Endothelial cell of hepatic sinusoid (primary cell): ENCODE measurements around the gene CRIM1.

ENCODE experiments used
- in situ Hi-C: cut with HindIII; loops from 2 replicates; pipeline ENCODE4 v1.10.0; 2017; ENCODE audit warnings: low sequenced_read_pairs

Gene CRIM1

DNA sequence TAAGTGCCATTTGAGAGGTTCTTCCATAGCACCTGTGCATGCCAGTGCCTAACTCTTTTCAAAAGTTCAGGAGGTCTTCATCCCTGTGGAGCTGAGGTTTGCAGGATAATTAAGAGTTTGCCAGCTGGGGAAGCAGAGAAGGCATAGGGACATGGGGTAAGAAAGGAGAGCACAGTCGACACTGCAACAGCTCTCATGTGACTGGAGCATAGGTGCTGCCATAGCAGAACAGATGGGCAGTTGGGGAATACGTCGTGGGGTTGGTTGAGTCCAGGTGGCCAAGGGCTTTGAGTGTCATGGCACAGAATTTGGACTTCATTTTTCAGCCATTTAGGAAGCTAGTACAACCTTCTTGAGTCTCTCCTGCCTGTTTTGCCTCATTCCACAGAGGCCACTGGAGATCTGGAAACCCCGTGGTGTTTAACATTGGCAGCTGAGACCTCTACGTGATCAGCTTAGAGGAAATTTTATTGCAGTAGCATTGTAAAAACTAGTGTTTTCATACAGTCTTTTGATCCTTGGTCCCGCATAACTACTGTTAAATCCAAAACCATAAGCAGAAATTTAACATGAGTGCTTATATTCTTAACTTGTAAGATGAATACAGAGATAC, 65.1 kb downstream of the CRIM1 start:
- in situ Hi-C loops, result no loop called here

DNA sequence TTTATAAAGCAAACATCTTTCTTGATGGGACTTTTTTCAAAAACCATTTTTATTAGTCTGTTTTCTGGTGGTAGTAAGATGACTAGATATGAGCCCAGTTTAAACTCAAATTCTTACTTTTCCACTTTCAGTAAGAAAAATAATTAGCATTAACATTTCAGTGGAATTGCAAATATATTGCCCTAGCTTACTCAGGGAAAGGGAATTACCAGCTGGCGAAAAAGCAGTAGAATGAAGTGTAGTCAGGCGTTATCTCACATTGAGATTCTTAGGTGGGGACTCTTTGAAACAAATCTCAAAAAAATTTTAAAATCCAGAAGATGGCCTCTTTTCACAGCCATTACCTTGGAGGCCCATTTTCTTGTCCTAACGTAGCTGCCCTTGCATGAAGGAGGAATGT, 65.8 kb downstream of the CRIM1 start:
- in situ Hi-C loops, result no loop called here

DNA sequence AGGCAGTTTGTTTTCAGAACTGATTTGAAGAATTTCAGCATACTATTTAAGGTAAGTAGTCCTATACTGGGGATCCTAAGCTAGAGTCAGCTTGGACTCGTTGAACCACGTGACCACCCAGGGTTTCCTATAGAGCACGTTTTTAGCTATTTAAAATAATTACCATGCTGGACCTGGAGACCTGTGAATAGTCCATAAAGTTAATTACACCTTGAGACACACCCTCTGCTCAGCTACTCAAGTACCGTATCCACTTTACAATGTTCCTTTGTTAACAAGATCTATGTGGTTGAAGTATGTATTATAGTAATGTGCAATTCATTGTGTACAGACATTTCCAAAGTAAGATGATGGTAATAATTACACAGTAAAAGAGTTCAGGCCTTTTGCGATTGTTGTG, 67.6 kb downstream of the CRIM1 start:
- in situ Hi-C loops, result no loop called here

DNA sequence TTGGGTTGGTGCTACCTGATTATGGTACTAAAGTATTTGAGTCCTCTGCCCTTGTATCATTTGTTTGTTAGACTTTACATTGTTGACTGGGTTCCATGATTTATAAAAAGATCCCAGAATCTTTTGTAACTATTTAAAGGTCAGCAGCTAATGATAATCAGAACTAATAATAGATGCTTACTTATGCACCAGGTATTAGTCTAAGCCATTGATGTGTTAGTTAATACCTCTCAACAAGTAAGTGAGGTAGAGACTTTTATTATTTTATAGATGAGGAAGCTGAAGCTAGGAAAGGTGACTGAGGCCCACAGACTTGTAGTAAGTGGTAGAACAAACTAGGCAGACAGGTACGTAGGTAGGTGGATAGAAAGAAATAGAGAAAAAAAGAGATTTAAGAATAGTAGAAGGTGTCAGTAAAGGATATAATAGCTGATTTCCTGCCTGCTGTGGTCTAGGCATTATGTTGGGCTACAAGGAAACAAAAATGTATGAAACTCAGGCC, 68.1 kb downstream of the CRIM1 start:
- in situ Hi-C loops, result no loop called here

DNA sequence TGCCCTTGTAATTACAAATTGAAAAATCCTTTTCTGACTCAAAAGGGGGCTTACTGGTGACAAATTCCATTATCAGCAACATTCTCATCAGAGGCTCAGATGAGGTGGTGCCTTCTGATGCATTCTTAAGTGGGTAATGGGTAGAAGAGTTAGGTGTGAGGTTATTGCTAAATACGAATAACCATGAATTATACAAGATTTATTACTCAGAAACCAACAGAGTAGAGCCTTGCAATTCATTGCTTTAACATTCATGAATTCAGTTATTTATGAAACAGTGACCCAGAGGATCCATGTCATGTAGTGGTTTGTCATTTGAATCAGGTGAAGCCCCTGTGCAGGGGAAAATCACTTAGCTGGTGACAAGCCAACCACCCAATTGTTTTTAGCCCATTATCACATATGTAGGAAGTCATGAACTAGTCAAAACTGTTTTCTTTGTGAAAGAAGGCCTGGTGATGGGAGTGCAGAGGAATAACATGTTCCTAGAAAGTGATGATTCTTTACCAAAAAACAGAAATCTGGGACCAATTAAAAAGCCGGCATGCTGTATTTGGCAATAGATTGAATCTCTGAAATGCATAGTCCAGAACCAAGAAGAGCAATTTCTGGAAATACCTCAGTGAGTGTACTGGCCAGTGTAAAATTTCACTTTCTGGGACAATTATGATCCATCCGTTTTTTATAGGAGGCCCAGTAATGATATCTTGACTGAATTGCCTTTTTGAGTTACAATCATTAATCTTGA, 70.2 kb downstream of the CRIM1 start:
- in situ Hi-C loops, result no loop called here

DNA sequence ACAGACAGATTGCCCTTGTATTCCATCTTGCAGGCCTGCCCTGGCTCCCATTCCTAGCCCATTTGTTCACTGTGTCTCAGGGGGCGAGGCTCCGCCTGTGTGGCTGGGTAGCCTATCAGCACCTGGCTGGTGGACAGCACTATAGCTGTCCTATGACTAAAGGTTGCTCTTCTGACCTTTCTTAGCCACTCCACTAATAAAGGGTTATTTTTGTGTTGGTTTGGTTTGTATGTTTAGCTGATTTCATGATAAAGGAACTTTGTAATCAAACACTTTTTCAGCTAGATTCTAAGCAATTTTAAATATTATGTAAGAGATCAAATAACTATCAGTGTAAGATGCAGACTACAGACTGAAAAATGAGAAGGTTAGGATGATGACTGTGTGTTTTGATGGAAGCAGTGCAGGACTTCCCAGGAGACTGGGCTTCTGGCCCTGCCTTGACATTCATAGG, 72.2 kb downstream of the CRIM1 start:
- in situ Hi-C loops, result no loop called here

DNA sequence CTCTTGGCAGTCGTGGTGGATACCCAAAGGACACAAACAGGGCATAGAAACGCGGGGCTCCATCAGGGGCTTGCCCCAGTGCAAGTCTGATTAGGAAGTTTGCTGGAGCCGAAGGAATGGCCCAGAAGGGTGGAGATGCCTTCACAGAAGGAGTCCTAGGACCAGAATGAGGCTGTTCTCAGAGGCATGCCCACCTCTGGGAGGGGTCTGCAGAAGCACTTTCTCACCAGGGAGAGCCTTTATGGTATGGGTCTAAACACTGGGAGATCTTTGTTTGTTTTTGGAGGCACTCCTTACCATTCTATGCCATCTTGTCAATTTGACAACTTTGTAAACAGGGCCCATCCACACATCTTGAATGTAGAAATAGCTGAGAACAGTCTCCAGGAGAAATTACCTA, 75.0 kb downstream of the CRIM1 start:
- in situ Hi-C loops, result no loop called here

DNA sequence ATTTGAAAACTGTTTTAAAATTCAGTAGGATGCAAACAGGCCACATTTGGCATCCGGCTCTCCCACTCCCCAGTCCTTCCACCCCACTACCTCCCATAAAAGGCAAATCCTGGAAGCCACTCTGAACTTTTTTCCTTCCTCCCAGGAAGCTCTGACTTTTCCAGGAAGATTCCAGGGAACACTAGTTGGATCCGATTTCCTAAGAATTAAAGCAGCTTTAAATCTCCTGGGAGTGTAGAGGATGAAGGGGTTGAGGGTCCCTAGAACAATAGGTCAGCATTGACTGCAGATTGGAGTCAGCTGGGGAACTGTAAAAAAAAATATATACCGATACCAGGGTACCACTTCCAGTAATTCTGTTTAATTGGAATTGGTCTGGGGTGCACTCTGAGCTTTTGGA, 76.9 kb downstream of the CRIM1 start:
- in situ Hi-C loops, result no loop called here

DNA sequence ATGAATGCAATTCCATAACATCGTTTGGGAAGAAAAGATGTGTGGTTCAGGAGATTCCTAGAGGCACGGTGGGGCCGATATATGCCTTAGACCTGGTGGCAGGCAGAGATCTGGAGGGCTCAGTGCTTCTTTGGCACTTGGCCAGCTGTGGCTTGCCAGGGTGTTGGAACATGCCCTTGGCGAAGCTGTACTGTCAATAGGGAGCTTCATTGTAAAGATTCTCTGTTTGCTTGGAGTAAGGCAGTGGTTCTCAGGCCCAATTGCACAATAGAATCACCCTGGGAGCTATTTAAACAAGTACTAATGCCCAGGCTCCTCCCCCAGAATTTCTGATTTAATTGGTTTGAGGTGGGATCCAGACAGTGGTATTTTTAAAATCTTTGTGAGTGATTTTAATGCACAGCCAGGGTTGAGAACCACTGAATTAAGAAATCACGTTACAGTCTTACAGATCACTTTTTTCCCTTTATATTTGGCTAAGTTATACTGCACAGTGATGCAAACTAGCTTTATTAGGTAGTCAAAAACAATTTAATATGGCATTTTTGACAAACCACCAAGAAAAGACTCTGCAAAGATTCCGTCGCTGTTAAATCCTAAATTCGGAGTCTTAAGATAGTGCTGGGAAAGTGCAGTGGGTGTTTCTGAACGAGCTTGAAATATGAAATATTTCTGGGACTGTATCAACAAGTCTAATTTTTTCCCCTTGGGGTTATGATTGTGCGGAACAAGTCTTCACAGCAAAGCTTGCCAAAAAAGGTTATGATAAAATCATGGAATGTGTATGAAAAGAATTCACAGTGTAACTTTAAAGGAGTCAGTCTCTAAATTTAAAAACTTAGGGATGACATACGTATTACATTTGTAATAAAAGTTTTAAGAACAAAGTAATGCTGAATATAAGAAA, 78.0 kb downstream of the CRIM1 start:
- in situ Hi-C loops, result no loop called here

DNA sequence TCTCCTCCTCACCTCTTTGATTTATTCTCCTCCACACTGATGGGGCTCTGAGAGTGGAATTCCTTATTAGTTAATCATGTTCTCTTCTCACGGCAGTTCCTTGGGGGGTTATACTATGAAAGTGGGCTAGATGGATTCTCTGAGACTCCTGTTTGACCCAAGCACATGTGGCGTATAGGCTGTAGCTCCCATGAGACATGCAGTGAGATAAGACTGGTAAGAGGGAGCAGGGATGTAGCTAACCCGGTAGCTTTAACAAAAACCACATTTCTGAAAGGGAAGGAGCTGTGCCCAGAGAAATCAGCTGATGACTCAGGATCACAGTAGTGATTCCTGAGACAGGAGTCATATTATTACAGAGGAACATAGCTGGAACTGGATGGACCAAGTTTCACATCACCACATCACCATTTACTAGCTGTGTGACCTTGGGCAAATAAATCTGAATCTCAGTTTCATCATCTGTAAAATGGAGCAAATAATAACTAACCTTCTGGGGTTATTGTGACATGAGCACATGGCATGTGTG, 82.9 kb downstream of the CRIM1 start:
- in situ Hi-C loops, result no loop called here

DNA sequence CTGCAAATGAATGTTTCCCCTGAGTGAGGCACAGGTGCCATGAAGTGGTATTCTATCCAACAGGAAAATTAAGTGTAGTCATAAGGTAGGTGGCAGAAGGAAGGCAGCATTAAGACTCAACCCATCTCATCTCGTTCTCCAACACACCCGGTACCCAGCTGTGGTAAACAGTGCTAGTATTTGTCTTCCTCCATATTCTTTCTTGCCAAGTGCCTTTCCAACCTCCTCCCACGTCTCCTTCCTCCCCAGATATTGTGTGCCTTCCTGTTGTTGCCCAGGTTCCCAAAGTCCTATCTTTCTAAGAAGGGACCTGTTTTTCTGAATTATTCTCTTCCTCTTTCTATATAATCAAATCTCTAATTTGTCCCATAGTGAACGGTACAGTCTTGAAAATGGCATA, 83.5 kb downstream of the CRIM1 start:
- in situ Hi-C loops, result no loop called here

DNA sequence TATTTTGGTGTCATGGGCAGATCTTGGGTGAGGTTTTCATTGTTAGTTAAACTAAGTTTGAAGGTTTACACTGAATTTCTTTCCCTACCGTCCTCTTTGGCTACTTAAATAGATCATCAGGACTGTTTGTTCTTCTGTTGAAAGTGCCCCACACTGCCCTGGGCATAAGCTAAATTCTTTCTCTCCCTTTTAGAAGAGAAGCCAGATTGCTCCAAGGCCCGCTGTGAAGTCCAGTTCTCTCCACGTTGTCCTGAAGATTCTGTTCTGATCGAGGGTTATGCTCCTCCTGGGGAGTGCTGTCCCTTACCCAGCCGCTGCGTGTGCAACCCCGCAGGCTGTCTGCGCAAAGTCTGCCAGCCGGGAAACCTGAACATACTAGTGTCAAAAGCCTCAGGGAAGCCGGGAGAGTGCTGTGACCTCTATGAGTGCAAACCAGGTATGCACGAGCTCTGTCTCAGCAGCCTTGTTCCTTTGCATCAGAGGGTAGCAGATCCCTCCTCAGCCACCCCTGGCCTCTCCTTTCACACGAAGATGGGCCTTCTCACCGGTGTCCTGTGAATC, 85.6 kb downstream of the CRIM1 start:
- in situ Hi-C loops, result no loop called here

DNA sequence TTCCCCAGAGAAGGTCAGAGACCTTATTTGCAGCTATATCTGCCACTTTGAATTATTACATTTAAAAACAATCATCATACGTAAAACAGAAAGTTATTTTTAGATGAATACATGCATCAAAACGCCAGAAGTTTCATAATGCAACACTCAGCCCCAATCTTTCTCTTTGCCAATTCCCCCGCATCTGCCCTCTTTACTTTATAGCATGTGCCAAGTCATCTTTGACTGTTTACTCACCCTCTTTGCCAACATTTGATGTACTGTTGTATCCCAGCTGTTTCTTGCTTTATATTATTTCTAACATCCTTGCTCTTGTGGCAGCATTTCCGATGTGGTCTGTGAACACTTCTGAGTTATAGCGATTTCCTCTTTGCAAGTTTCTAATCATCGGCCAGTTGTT, 86.2 kb downstream of the CRIM1 start:
- in situ Hi-C loops, result no loop called here

DNA sequence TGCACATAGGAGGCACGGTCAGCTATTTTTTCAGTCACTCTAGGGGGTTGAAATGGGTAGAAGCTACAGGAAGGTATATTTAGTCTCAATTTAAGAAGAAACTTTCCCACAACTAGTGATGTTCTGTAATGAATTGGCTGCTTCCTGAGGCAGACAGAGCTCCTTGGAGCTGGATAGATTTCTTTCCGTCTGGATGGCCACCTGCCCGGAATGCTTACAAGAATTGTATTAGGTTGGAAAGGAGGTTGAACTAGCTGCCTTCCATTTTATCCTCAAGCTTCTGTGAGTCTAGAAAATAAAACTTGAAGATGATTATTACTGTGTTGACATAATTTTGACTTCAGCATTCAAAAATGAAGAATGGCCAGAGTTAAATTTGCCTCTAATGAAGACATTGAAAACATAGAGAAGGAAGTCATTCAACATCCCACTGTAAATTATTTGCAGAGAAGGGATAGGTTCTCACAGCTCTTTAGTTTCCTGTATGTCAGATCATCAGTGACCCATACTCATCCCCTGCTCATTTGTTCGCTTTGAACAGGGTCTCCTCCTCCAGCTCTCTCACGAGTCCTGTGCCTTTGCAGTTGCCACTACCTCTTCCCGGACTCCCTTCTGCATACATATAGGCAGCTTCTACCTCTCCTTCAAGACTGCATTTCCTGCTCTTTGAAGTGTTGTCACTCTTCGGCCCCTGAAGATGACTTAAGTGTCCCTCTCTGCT, 88.8 kb downstream of the CRIM1 start:
- in situ Hi-C loops, result no loop called here

DNA sequence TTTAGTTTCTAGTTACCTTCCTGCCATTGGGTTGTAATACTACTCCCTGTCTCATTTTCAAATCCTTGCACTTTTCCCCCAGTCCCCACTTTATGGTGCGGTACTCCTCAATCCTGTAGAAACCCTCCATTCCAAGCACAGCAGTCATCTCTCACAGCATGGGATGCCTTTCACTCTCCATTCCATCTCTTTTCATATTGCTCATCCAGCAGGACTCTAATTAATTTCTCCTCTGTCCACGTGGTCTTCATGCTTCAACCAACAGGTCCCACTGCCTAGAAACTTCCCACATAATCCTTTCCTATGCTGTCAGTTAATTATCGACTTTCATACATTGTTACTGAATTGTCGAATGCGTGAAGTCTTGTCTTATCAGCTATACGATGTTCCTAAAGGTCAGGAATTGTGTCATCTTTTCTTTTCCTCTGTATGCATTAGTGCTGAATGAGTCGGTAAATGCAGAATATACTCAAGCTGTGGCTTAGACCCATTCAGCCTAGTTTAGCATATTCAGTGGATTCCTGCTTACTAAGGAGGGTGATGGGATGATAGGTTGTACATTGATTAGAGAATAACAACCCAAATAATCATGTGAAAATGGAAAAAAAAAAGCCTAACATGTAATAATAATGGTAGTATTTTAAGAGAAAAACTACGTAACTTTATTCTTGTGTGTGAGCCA, 89.7 kb downstream of the CRIM1 start:
- in situ Hi-C loops, result no loop called here

DNA sequence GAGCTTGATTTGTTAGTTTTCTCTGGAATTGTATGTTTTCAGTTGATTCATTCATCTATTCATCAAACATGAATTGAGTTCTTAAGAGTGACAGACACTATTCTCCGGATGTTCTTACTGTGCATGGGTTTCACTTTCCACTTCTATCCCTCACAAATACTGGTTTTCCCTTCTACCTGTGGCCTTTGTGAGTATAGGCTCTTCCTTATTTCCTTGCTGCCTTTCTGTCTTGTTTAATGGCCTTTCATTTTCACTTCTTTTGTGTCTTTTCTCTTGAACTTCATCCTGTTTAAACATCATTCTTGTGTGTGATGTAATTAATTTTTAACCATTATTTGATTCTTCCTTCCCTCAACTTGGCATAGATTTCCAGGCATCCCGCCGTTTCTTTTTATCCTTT, 90.7 kb downstream of the CRIM1 start:
- in situ Hi-C loops, result no loop called here

DNA sequence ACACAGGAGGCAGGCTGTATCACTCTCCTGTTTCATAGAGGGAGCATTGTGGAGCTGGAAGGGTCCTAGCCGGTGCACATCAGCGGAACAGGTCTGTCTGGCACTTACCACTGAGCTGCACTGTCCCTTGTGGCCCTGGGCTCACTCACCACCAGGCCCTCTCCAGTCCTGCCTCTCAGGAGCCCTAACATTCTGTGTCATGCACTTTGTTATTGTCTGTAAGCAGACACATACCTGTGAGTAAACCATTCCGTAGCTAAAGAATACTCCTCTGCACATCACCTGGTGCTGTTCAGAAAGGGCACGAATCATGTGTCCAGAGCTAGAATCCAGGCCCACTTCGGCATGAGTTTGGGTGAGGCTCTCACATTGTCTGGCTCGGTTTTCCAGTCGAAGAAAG, 93.6 kb downstream of the CRIM1 start:
- in situ Hi-C loops, result no loop called here

DNA sequence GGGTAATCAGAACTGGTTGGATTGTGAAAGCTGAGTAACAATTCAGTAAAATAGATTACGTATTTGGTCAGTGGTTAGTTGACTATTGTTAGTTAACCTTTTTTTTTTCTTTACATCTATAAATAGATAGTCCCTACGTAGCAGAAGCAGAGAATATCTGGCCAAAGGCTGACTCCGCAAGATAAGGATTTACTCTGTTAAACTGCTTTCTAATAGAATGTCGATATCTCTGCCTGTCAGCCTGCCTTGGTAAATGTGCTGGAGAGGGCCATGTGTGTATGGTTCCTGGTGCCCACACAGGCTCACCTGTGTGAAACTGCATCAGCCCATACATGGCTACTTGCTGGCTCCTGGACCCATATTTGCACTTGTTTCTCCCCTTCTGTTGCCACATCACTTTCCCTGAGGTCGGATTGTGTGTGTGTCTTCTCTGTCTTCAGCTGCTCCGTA, 94.4 kb downstream of the CRIM1 start:
- in situ Hi-C loops, result no loop called here

DNA sequence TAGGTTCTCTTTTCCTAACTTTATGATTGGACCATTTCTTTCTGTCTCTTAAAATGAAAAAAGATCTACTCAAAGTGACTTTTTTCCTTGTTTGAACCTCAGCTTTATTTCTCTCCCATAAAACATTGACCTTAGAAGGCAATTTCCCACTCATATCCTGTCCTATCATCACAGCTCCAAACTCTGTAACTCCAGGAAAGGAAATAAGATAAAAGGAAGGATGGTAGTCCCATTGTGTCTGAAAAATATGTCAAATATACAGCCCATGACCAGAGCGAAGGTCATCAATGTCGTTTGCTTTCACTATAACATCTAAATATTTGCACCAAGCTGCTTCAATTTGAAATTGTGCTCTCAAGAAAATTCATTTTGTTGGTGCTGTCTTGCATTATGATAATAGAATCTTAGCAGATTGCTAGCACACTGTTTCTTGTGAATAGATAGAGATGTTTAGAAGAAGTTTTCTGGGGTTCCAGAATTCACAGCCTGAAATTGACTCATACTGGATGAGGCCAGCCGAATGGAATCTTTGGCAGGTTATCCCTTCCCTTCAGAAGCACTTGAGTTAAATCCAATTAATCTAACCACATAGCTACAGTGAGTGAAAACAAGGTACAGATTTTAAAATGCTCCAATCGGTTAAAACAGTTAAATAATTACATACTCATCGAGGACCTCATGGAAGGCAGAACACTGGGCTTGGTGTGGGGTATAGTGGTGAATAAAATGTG, 95.1 kb downstream of the CRIM1 start:
- in situ Hi-C loops, result no loop called here
